Muscle of leg (tissue), 11 donors: ENCODE results near the gene DUSP9. TPM values are rescaled to one million over a fixed set of nuclear protein-coding genes. Genes with fewer than 3 reads are reported as not detected.
A peak's percentile ranks its signal among the peaks of the same experiment; 100 is the strongest.
"Not testable (repeated sequence)": the region's sequence is repeated elsewhere in the genome, so short reads cannot be mapped to it uniquely, and the experiment has no call there.

Experiments
- DNase-seq: peaks from one replicate; pipeline ENCODE4 v3.0.0; 2013
- H3K27ac ChIP-seq: one replicate; pipeline ENCODE4 v1.5.1; 2013; ENCODE audit warnings: mild to moderate bottlenecking, low read length, control low read depth
- H3K27me3 ChIP-seq: one replicate; pipeline ENCODE4 v1.6.1; 2013; ENCODE audit warnings: low read length; ENCODE audit not compliant: control insufficient read depth, insufficient read depth
- H3K36me3 ChIP-seq: one replicate; pipeline ENCODE4 v1.6.1; 2013; ENCODE audit warnings: low read length; ENCODE audit not compliant: control insufficient read depth, insufficient read depth
- H3K4me1 ChIP-seq: one replicate; pipeline ENCODE4 v1.6.1; 2013; ENCODE audit warnings: low read length; ENCODE audit not compliant: control insufficient read depth, insufficient read depth
- H3K4me3 ChIP-seq: one replicate; pipeline ENCODE4 v1.5.1; 2013; ENCODE audit warnings: low read length, control low read depth
- H3K9me3 ChIP-seq: replicated peaks from 2 replicates; pipeline ENCODE4 v1.6.1; 2013; ENCODE audit warnings: low read depth, low read length; ENCODE audit not compliant: control insufficient read depth
- WGBS: methylation state at CpG from one replicate; pipeline ENCODE4 v1.1.5; 2013; ENCODE audit warnings: missing lambda C conversion rate; ENCODE audit not compliant: insufficient coverage; 5-methylcytosine and 5-hydroxymethylcytosine counted together
- polyA plus RNA-seq, 8 donors: library from polyadenylated mRNA; unstranded; fragments of 120-200 nt; gene quantifications; one replicate each; pipeline versions ENCODE4 v1.2.1 to v1.2.3, GENCODE V29; 2013; ENCODE audit warnings: inconsistent platforms in 1 of 8, low replicate concordance in 1 of 8; ENCODE audit not compliant: insufficient read length in 8 of 8, insufficient read depth in 1 of 8
- total RNA-seq: library from RNA; stranded (reverse); fragments of 120-200 nt; gene quantifications from one replicate; pipeline ENCODE4 v1.2.4, GENCODE V29; 2013

The DUSP9 gene
- total and polyA plus RNA-seq, 9 donors, result 0.11 to 0.89 (median 0.36) TPM; not detected in 1

- H3K9me3 ChIP-seq, result no peaks in the 10 kb centered on the region
- no peak for DNase-seq
- H3K4me3 ChIP-seq, result no peak overlapping the region
- H3K27me3 ChIP-seq, result peaks cover 31% of the 10 kb centered on the region
- H3K27ac ChIP-seq, result no peak overlapping the region
- H3K36me3 ChIP-seq, result no peaks in the 10 kb centered on the region
- WGBS, result 50% methylated on average over 31 of the region's 53 CpGs
- peaks cover 2% of the 10 kb centered on the region for H3K4me1 ChIP-seq
Observed at GRCh38 chrX:153672531-153673427, 25.8 kb downstream of the DUSP9 start.

- 25% methylated on average over 83 of the region's 98 CpGs for WGBS
- Histone ChIP-seq H3K4me1 (no peaks in the 10 kb centered on the region), H3K27me3 (peaks cover 34% of the 10 kb centered on the region), H3K9me3 (no peaks in the 10 kb centered on the region), H3K36me3 (no peaks in the 10 kb centered on the region), H3K4me3 (no peak within 1 kb of the TSS), H3K27ac (no peak within 1 kb of the TSS)
- no peak for DNase-seq
Observed at GRCh38 chrX:153673428-153674218, 26.6 kb downstream of the DUSP9 start, which contains the start of gene PNCK. Gene PNCK, minus strand, starts transcription at chrX:153673813. Its CDS starts 737 bp downstream, at chrX:153673076.

- Histone ChIP-seq H3K36me3 (no peaks in the 10 kb centered on the region), H3K27me3 (peaks cover 33% of the 10 kb centered on the region), H3K9me3 (no peaks in the 10 kb centered on the region), H3K4me3 (no peak overlapping the region), H3K4me1 (no peaks in the 10 kb centered on the region), H3K27ac (no peak overlapping the region)
- 67% methylated on average over 25 of the region's 27 CpGs for WGBS
- DNase-seq, result no peak
Observed at GRCh38 chrX:153674219-153674851, 27.3 kb downstream of the DUSP9 start.

GRCh38 chrX:153681175-153681574 lies 34.2 kb downstream of the DUSP9 start:
- no peak for DNase-seq
- Histone ChIP-seq H3K27ac (no peak overlapping the region), H3K9me3 (peaks cover 3% of the 10 kb centered on the region), H3K4me3 (no peak overlapping the region), H3K27me3 (peaks cover 8% of the 10 kb centered on the region), H3K4me1 (no peaks in the 10 kb centered on the region), H3K36me3 (no peaks in the 10 kb centered on the region)
- 65% methylated on average over 11 of the region's 12 CpGs for WGBS

- H3K4me1 ChIP-seq, H3K9me3 ChIP-seq, H3K36me3 ChIP-seq, H3K27ac ChIP-seq, H3K27me3 ChIP-seq, H3K4me3 ChIP-seq, DNase-seq: not testable (repeated sequence)
- WGBS, result 96% methylated on average over 4 of the region's 8 CpGs
Observed at GRCh38 chrX:153683486-153683885, 36.5 kb downstream of the DUSP9 start.

- peaks cover 3% of the 10 kb centered on the region for H3K4me1 ChIP-seq
- 24% methylated on average over 10 of the region's 21 CpGs for WGBS
- H3K36me3 ChIP-seq, result no peaks in the 10 kb centered on the region
- peaks cover 7% of the 10 kb centered on the region for H3K27me3 ChIP-seq
- H3K9me3 ChIP-seq, result peaks cover 3% of the 10 kb centered on the region
- DNase-seq, result no peak
- no peak overlapping the region for H3K27ac ChIP-seq
- H3K4me3 ChIP-seq, result no peak overlapping the region
Observed at GRCh38 chrX:153684467-153685155, 37.6 kb downstream of the DUSP9 start.

GRCh38 chrX:153685156-153685536 lies 38.1 kb downstream of the DUSP9 start:
- H3K36me3 ChIP-seq, result no peaks in the 10 kb centered on the region
- H3K4me1 ChIP-seq, result peaks cover 4% of the 10 kb centered on the region
- peaks cover 3% of the 10 kb centered on the region for H3K9me3 ChIP-seq
- H3K27ac ChIP-seq, result no peak overlapping the region
- DNase-seq, result no peak
- no peak overlapping the region for H3K4me3 ChIP-seq
- H3K27me3 ChIP-seq, result peaks cover 7% of the 10 kb centered on the region
- WGBS, result 54% methylated on average over 21 of the region's 21 CpGs

- H3K36me3 ChIP-seq, result no peaks in the 10 kb centered on the region
- WGBS, result 73% methylated on average over 20 of the region's 24 CpGs
- H3K4me1 ChIP-seq, result peaks cover 5% of the 10 kb centered on the region
- H3K9me3 ChIP-seq, result peaks cover 3% of the 10 kb centered on the region
- DNase-seq, result no peak
- peaks cover 7% of the 10 kb centered on the region for H3K27me3 ChIP-seq
- no peak overlapping the region for H3K27ac ChIP-seq
- no peak overlapping the region for H3K4me3 ChIP-seq
Observed at GRCh38 chrX:153685751-153686696, 39.0 kb downstream of the DUSP9 start.

- H3K36me3 ChIP-seq, result no peaks in the 10 kb centered on the region
- H3K4me3 ChIP-seq, result no peak overlapping the region
- peaks cover 5% of the 10 kb centered on the region for H3K27me3 ChIP-seq
- no CpG with 5 or more reads among the region's 9 CpGs for WGBS
- peaks cover 5% of the 10 kb centered on the region for H3K4me1 ChIP-seq
- H3K27ac ChIP-seq, result no peak overlapping the region
- DNase-seq, result peak; percentile 31
- H3K9me3 ChIP-seq, result peaks cover 3% of the 10 kb centered on the region
Observed at GRCh38 chrX:153686711-153687110, 39.7 kb downstream of the DUSP9 start.
